GM19455 (cell line): ENCODE data around the gene ATF6B.
"Not testable (repeated sequence)": the region's sequence is repeated elsewhere in the genome, so short reads cannot be mapped to it uniquely, and the experiment has no call there.

Source experiments
- ATAC-seq: cut with Tn5 transposase; IDR thresholded peaks from one replicate; pipeline ENCODE4 v1.9.1; 2021; ENCODE audit not compliant: unreplicated experiment

The ATF6B gene

DNA sequence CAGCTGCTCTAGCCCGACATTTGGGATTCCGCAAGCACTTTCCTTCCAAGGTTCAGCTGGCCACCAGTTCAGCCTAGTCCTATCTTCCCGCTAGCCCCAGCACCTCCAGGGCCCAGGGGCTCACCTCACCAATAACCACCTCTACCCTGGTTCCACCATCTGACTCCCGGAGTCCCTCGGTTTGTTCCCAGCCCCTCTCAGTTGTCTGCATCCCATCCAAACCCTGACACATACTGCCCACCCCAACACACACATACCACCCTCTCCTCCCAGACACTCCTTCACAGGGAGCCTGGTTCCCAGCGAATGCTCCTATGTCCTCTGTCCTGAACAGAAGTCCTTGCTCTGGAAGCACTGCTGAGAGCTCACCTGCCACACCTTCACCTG lies 19.3 kb downstream of the ATF6B start:
- no peak for ATAC-seq

DNA sequence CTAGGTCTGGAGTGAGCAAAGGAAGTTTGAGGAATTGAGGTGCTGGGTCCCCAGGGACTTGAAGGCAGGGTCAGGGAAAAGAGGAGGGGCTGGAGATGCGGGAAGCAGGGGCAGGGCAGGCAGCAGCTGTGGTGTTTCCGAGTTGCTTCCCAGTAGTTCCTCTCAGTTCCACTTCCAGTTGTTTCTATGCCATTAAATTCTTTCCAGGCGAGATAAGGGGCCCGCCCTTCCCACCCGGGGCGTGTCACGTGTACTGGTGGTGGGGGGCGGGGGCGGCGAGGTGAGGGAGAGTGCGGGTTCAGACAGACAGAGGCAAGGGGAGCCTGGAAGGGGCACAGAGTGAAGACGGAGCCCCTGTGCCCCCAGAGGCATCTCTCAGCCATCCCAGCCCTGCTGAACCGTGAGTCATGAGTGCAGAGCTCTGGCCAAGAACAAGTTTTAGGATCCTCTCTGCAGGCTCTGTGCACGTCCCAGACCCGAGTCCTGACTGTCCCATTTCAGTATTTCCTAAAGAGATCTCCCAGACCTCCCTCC lies 19.9 kb downstream of the ATF6B start:
- ATAC-seq = no peak

DNA sequence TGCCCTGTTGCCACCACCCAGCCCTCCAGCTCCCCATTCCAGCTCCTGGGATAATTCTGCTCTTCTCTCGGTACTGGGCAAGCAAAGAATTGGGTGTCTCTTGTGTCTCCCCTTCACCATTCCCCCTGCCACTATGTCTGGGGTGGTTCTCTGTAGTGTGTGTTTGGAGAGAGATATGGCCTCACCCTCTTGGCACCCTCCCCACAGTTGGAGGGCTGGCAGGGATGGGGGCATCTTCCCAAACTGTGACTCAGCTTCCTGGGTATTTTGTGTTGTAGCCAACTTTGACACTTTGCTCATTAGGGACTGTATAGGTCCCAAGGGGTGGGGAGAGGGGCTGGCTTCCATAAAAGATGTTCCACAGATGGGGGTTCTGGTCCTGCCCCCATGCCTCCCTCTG lies 20.6 kb downstream of the ATF6B start:
- ATAC-seq = no peak

DNA sequence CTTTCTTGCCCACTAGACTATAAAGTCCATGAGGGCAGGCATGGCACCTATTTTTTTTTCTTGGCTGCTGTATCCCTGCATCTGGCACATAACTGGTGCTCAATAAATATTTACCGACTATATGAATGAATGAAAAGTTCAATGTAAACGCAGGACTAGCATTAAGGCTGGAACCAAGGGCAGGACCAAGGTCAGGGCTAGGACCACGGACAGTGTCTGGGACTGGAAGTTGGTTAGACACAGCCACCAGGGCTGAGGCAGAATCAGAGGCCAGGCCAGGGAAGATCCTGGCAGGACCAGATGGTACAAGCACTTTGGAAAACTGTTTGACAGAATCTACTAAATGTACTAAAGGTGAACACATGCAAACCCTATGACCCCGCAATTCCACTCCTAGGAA lies 22.6 kb downstream of the ATF6B start:
- ATAC-seq = no peak

DNA sequence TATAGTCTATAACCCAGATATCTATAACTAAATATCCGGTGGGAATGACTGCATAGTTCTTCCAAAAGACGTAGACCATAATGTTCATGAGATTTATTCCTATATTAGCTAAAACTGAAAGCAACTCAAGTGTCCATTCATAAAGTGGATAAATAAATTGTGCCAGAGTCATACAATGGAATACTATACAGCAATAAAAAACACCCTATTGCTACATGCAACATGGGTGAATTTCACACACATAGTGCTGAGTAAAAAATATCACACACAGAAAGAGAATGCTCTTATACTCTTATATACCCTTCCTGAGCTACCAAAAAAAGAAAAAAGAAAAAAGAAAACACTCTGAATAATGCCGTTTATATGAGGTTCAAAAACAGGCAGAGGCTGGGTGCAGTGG lies 25.8 kb downstream of the ATF6B start:
- no peak for ATAC-seq

DNA sequence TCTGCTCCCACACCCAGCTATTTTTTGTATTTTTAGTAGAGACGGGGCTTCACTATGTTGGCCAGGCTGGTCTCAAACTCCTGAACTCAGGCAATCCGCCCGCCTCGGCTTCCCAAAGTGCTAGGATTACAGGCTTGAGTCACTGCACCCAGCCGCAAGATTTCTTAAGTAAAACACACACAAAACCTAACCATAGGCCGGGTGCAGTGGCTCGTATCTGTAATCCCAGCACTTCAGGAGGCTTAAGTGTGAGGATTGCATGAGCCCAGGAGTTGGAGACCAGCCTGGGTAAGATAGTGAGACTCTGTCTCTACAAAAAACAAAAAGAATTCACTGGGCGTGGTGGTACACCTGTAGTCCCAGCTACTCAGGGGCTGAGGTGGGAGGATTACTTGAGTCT lies 27.8 kb downstream of the ATF6B start:
- ATAC-seq = not testable (repeated sequence)

DNA sequence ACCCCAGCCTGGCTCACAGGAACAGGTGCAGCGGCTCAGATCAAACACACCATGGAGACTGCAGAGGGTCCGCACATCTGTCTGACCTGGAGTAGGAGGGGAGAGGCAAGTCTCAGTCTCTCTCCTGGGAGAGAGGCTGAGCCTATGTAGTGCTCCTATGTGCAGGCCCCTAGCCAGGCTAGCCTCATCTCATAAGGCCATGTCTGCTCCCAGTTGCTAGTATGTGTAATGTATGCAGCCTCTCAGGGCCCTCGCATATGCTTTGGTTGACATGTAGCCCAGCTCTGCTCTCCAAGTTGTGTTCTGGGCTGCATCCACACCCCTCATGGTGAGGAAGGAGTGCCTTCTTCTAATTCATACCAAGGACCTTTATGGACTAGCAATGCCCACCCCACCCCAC lies 30.7 kb downstream of the ATF6B start:
- ATAC-seq = no peak

DNA sequence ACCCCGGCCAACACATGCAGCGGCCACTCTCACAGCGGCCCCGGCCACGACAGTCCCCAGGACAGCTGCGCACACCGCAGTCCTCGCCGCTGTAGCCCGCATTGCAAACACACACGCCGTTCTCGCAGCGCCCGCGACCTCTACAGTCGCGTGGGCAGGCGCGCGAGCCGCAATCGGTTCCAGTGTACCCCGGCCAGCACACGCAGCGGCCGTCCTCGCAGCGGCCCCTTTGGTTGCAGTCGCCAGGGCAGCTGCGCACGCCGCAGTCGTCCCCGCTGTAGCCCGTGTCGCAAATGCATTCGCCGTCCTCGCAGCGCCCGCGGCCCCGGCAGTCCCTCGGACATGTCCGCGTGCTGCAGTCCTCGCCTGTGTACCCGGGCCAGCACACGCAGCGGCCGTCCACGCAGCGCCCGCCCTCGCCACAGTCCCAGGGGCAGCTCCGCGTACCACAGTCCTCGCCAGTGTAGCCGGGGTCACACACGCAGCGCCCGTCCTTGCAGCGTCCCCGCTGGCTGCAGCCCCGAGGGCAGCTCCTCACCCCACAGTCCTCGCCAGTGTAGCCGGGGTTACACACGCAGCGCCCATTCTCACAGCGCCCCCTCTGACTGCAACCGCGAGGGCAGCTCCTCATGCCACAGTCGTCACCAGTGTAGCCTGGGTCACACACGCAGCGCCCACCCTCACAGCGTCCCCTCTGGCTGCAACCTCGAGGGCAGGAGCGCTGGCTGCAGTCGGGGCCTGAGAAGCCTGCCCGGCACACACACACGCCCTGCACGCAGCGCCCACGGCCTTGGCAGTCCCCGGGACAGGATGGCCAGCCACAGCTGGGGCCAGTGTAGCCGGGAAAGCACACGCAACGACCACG lies 31.4 kb downstream of the ATF6B start:
- ATAC-seq = no peak

DNA sequence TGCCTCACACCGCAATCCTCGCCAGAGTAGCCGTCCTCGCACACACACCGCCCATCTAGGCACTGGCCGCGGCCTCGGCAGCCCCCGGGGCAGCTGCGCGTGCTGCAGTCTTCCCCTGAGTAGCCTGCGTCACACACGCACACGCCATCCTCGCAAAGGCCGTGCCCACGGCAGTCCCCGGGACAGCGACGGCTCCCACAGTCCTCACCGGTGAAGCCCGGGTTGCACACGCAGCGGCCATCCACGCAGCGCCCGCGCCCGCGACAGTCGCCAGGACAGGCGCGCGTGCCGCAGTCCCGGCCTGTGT lies 32.0 kb downstream of the ATF6B start:
- ATAC-seq = no peak

DNA sequence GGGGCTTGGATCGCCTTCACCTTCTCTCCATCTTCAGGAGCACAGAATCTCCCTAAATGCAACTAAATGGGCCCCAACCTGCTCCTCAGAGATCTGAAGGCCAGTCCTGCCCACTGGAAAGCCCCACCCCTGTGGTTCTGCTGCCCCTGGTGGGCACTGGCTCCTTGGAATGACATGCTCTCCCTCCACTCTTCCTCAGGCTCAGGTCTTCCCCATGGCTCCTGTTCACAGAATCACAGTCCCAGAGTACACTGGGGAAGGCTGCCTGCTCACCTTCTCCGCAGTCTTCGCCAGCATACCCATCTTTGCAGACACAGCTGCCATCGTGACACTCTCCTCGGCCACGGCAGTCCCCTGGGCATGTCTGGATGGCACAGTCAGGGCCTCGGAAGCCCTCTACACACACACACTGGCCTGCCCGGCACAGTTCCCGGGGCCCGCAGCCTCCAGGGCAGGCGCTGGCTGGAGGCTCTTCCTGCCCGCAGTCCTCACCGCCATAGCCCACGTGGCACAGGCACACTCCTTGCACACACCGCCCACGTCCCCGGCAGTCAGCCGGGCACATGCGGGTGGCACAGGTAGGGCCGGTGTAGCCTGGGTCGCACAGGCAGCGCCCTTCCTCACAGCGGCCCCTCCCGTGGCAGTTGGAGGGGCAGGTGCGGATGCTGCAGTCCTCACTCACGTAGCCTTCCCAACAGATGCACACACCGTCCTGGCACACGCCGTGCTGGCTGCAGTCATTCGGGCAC lies 32.5 kb downstream of the ATF6B start:
- no peak for ATAC-seq

DNA sequence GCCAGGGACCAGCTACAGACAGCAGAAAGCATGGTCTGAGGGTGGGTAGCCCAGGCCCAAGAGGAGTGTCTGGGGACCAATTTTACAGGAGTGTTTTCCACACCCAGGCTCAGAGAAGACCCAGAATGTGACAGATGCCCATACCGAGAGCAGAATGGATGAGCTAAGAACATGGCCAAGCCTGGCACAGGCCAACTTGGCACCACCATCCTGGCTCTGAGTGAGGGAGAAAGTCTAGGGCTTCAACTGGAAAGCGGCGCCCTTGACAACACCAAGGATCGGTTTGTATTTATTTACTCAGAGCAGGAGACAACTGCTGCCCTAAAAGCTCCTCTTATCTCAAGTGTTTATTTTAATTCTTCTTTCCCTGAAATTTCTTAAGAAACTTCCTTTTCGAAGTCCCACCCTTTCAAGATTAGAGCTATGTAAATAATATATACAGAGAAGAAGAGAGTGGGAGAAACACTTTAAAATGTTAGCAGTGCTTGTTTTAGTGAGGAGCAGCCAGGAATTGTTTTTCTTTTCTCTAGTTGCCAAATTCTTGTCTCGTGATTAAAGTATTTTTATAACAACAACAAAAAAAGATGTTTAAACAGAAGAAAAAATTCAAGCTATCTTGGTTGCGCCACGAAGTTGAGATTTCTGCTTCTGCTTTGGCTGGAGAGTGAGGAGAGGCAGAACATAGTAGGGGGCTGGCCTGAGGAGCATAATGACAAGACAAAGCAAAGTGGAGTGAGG lies 35.1 kb downstream of the ATF6B start:
- ATAC-seq = no peak

DNA sequence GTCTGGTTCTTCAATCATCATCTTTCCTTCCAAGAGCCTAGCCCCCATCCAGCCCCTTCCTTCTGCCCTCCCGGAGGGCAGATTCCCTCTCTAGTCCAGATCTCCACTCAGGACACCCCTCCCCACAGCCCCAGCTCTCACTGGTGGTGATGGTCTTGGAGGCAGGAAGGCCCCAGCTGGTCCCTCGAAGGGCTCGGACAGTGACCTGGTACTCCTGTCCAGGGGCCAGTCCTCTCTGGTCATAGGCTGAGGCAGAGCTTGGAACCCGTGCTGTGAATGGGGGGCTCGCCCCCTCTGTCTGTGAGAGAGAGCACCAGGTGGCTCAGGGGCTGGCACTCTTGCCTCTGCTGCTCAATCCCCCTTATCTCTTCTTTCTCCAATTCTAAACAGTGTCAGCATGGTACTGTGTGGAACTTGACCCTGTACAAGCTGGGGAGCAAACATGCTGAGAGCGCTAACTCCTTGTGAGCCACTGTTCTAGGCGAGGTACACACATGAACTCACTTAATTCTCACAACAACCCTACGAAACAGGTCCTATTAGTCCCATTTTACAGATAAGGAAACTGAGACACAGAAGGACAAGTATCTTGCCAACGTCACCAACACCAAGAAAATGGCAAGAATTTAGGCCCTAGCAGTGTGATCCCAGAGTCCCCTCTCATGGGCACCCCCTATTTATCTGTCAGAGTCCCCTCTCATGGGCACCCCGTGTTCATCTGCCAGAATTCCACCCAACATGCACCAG lies 38.8 kb downstream of the ATF6B start:
- ATAC-seq = no peak

DNA sequence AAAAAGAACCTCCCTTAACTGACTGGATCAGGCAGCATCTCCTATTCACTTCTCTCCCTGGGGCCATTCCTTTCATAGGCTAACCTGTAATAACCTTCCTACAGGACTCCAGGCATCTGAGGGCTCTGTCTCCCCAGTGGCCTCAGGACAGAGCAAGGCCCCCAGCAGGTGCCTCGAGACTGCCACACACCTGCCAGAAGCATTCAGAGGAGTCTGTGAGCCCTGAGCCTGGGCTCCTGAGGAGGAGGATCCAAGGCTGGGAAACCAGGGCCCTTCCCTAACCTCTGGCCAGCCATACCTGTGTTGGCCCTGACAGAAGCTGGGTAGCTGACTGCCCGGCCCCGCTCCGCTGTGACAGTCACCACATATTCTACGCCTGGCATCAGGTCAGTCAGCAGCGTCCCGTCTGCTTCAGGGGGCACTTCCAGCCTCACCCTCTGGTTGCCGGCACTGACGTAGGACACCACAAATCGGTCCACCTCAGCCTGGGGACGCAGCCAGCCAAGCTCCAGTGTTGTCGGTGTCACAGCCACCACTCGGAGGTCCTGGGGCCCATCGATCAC lies 39.5 kb downstream of the ATF6B start:
- no peak for ATAC-seq

DNA sequence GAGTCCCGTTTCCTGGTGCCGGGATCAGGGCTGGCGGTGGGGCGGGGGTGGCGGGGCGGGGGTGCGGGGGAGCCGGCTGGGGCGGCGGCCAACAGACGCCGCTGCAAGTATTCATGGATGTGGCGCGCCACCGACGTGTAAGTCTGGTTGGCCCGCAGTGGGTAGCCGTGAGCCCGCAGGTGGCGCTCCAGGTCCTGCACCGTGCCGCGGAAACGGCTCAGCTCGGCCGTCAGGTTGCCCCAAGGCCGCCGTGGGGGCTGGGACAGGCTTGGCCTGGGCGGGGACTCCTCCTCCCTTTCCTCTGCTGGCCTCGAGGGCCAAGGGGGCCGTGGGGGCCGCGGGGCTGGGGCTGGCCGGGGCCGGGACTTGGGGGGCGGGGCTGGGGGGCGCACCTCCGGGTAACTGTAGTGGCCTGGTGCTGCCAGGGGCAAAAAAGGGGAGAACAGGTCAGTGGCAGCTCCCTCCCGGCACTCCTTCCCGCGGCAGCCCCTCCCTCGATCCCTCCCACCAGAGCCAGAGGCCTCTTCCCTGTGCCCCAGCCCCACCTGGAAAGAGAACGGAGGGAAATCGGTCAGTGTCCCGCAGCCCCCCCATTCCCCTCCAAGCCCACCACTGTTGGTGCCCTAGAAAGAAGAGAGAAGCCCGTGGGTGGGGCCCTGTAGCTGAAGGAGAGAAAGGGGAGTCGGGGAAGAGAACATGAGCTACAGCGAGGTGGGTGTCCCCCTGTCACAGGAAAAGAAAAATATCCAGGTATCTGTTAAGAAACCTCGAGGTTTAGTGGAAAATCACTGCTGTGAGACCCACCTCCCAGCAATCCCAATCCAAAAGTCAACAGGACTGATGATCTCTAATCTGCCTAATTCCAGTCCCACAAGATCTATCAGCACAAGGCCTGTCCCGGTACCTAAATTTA lies 40.2 kb downstream of the ATF6B start:
- no peak for ATAC-seq

DNA sequence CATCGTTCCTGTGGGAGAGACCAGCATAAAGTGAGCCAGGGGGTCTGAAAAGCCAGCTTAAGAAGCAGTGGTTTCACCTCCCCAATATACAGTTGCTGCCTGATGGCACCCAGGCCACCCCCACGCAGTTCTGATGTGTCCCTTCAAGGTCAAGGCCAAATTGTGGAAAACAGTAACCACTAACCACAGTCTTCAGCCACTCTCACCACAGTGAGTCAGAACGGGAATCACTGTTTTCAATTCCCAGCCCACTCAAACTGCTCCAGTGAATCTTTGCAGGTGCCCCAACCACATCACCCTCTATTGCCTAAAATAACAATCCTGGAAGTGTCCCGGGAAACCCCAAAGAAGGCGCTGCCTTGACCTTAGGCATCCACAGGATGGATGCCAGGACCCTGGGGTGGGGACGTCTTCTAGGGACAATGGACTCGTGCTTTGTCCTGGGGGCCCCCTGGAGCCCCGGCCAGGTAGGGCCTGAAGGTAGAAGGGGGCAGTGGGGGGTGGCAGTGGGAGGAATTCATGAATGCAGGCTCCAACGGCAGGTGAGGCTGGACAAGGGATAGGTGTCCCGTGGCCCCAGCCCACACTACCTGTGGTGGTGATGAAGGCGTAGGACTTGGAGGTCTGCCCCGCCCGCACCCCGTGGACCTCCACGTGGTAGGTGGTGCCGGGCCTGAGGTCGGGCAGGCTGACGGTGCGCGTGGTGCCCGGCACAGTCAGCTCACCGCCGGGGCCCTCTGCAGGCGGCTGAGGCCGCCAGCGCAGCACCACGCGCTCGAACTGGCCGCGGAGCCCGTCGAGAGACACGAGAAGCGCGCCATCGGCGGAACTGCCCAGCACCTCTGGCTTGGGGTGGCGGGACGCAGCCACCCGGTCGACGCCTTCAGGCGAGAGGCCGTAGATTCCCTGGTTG lies 41.1 kb downstream of the ATF6B start:
- ATAC-seq = no peak

DNA sequence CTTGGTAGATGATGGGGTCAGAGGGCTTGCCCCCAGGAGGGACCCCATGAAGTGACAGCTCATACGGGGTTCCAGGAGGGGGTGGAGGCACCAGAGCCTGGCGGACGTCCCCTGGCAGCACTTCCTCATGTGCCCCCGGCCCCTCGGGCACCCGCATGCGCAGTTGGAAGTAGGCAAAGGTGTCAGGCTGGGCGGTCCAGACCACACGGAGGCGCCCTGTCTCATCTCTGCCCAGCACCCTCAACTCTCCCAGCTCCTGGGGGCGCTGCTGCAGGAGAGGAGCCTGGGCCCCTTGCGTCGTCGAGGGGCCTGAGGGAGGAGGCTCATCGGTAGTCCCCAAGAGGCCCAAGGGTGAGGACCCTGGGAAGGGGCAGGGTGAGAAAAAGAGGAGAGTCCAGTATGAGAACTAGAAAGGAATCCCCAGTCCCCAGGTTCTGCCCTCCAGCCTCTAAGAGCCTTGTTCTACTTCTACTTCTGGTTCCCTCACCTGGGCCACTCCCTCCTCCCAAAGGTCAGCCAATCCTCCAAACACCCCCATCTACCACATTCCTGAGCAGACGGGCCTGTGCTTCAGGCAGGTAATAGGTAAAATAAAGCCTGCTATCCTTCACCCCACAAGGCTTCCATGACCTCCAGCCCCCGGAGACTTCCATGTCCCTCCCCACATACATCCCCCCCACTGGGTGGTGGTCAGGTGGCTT lies 42.1 kb downstream of the ATF6B start:
- no peak for ATAC-seq

DNA sequence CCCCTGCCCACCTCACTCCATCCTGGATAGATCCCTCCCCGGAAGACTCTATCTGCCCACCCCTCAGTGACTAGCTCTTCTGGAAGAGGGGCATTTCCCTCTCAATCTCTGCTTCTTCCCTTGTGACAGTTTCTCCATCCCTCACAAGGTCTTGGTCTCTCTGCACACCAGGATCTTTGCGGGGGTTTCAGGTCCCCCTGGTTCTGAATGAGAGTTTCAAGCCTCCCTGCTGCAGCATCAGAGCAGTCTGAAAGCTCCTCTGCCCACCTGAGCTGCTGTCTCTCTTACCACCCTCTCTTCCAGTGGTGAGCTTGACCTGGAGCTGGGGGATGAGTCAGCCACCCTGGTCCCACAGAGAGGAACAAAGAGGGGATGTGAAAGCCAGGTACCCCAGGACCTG lies 43.3 kb downstream of the ATF6B start:
- no peak for ATAC-seq
